ENCODE data around the gene GPR35.
"Not testable (repeated sequence)": the region's sequence is repeated elsewhere in the genome, so short reads cannot be mapped to it uniquely, and the experiment has no call there.

The GPR35 gene

GRCh38 chr2:240642061-240642805 is 17.0 kb downstream of the GPR35 start:
- DNase-seq = no peak

- no peak for DNase-seq
Measured at GRCh38 chr2:240642806-240643092, 17.5 kb downstream of the GPR35 start.

DNA sequence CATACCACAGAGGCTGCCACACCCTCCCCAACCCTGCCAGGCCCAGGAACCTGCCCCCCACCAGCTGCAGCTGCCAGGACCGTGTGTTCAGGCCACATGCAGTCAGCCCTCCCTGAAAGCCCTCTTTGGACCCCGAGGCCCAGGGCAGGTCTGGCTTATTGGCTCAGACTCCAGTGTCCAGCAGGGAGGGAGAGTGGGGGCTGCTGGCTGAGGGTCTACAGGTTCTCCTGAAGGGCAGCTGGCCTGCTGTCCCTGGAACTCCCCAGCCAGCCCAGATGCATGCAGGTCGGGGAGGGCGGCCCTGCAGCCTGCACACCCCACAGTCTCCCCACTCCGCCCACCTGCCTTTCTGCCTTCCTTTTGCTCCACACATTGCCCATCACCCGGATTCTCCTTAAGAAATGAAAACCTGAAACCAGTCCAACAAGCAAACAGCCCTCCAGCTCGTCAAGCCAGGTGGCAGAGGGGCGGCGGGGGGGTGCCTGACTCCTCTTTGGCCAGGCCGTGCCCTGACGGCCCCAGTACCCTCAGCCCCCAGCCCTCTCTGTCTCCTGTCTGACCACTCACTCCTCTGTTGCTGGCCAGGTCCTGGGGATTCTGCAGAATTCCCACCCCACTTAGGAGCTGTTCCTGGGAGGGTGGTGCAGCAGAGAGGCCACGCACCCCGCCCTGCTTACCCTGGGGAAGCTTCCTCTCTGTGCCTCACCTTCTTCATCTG is 18.0 kb downstream of the GPR35 start:
- DNase-seq = no peak

DNA sequence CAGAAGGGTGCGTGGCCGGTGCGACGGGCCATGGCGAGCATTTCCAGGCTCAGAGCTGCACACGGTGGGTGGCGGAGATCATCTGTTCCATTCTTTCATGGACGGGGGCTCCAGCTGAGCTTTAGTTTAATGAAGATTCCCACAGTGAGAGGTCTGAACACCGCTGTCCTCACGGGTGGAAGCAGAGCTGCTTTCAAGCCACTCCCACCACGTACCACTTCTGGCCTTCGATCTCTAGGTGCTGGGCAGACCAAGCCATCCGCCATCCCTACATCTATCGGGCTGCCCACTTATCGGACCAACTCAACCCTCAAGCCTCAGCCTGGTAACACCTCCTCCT is 18.5 kb downstream of the GPR35 start:
- DNase-seq = no peak

DNA sequence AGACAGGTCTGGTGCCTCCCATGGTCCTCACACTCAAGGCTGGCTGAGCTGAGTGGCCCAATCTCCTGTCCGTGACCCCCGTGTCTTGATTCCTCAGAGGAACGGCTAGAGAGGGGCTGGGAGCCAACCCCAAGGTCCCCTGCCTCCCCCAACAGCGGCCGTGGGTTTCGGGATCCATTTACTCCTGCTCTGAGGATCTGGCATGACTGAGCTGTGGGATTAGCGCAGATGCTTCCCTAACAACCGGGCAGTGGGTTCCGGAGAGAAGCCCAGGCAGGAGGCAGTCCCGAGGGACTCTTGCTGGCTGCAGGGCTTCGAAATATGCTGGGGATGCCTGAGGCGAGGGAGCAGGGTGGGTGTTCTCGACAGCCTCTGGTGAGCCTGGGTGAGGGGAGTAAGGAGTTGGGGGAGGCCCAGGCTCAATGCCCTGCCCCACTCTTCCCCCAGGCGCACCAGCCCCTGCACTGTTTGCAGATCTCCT is 18.9 kb downstream of the GPR35 start:
- DNase-seq = no peak

DNA sequence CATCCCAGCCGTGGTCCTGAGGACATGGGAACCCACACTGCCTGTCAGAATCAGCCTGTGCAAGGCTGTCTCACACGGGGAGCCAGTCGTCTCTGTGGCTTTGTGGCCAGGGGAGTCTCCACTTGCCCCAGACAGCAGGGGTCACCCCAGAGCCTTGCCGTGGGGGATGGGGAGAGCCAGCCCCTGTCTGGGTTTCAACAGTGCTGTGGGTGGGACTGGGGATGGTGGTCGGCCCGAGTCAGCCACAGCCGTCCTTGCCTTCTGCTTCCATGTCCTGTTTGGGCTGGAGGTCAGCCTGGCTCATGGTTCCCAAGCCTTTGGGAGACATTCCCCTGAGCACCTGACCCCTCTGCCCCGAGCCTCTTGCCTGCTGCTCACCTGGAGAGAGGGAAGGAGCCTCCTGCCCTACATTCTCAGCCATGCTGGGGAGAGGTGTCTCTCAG is 19.6 kb downstream of the GPR35 start:
- no peak for DNase-seq

DNA sequence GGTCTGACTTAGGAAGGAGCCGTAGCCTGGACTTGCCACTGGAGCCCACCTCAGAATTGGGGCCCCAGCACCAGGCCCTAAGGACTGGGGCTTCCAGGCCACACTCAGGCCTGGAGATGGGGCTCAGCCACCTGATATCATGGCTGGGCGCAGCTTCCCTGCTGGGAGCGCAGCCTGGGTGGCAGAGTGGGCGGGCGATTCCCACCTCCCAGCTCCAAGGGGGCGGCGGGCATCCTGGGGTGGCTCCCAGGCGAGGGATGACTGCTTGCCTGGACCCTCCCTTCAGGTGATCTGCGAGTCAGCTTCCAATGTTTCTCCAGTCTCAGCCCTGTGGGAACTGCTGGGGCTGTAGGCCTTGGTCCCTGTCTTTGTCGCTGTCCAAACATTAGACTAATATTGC is 20.1 kb downstream of the GPR35 start:
- no peak for DNase-seq

- DNase-seq = no peak
Measured at GRCh38 chr2:240645801-240646175, 20.5 kb downstream of the GPR35 start.

DNA sequence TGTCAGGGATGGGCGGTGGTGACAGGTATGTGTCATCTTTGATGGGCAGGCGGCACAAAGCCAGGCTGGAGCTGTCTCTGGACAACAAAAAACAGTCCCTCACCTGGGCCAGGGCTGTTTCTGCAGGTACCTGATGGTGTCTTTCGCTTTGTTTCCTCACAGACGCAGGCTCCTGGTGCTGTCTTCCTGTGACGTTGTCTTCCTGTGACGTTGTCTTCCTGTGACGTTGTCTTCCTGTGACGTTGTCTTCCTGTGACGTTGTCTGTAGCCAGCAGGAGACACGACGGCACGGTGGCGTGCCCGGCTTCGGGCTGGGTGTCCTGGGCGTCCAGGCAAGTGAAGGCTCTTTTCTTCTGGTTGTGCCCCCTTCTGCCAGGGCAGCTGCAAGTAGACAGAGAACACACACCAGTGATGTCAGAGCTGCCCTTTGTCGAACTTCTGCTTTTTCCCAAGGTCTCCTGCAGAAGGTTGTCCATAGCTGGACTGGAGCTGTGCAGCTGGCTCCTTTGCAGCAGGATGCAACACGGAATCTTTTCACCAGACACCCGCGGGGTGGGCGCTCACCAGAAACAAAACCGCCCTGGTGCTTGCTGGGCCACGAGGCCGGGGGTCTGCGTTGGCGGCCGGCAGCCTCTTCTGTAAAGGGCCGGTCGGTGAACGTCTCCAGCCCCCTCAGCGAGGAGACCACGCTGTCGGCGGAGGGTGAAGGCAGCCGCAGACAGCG is 21.1 kb downstream of the GPR35 start:
- no peak for DNase-seq

GRCh38 chr2:240646900-240647502 is 21.7 kb downstream of the GPR35 start:
- no peak for DNase-seq

DNA sequence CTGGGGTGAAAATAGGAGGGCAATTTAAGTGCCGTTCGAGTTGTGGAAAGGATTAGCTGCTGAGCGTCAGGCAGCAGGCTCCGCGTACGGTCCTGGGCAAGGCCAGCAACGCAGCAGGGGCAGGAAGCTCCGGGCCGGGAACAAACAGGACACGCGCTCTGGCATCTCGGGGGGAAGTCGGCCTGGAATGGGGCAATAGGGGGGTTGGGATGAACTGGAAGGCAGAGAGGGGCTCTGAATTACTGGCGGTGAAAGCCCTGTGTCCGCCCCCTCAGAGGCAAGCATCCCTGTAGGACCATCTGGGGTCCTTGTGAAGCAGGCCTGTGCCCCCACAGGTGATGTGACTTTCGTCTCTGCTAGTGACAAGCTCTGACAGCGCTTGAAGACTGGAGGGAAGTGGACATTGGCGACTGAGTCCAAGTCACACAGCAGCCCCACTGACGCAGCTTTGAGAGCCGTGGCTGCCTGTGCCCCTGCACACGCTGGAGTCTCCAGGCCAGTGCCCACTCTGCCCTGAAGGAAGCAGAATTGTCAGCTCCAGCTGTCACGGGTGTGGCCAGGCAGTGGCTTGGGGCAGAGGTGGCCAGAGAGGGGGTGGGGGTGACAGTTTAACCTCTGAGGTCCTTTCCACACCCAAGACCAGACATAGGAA is 22.3 kb downstream of the GPR35 start:
- DNase-seq = no peak

GRCh38 chr2:240648155-240648649 is 22.9 kb downstream of the GPR35 start:
- DNase-seq = no peak

DNA sequence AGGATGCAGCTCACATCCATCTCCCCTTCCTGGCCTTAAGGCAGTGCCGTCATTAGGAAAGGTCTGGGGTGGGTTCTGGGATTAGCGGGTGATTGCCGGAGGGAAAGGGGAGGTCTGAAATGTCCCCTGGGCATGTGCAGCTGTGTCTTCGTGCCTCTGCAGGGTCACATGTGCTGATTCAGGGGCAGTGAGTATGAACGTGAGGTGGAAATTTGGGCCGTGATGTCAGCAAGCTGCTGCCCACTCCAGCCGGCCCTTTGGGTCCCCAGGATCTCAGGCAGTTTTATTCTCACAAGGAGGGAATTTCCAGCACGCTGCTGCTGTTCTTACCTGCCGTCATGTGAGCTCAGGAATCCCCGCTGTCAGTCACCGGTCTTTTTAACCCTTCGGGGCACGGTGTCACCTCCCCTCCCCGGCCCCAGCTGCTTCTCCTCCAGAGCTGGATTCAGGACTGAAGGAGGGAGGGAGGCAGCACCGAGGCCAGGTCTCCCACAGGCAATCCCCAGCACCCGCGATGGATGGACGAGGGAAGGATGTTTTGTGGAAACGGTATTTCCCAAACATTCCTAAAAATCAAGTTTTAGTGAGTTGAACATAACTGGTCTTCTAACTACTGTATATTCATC is 23.5 kb downstream of the GPR35 start:
- no peak for DNase-seq

DNA sequence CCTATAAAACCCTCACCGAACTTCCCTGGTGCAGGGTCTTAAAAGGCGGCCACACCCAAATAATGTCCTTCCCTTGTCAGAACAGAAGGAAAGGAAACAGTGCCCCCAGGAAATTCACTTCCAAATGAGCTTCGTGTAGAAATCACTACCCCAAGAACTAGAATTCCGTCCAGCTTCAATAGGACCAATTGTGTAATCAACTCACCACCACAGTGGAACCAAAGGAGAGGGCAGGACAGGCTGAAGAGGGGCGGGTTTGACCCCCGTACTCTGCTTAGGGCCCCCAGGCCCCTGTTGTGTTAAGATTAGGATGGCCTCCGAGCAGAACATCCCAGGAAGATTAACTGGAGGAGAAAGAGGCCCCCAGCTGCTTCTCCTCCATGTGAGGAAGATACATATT is 24.1 kb downstream of the GPR35 start:
- no peak for DNase-seq

- DNase-seq = no peak
Measured at GRCh38 chr2:240650254-240650965, 25.1 kb downstream of the GPR35 start.

DNA sequence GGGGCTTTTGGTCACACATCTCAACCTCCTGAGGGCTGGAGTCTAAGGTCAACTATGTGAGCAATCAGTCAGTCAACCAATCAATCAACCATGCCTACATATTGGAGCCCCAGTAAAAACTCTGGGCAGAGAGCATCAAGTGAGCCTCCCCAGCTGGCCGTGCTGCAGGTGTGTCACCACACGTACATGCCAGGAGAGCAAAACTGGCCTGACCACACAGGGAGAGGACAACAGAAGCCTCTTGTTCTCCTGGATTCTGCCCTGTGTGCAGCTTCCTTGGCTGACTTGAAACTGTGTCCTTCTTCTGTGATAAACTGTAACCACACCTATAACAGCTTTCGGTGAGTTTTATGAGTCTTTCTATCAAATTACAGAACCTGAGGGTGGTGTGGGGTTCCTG is 25.9 kb downstream of the GPR35 start:
- no peak for DNase-seq

- DNase-seq = no peak
Measured at GRCh38 chr2:240655931-240656886, 30.9 kb downstream of the GPR35 start.

DNA sequence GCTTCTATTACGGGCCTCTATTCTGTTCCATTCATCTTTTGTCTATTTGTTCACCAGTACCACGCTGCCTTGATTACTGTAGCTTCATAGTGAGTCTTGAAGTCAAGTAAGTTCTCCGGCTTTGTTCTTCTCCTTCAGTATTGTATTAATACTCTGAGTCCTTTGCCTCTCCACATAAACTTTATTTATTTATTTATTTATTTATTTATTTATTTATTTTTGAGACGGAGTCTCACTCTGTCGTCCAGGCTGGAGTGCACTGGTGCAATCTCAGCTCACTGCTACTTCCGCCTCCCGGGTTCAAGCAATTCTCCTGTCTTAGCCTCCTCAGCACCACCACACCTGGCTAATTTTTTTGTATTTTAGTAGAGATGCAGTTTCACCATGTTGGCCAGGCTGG is 34.6 kb downstream of the GPR35 start:
- not testable (repeated sequence) for DNase-seq

GRCh38 chr2:240662681-240663080 is 37.4 kb downstream of the GPR35 start:
- DNase-seq = no peak

DNA sequence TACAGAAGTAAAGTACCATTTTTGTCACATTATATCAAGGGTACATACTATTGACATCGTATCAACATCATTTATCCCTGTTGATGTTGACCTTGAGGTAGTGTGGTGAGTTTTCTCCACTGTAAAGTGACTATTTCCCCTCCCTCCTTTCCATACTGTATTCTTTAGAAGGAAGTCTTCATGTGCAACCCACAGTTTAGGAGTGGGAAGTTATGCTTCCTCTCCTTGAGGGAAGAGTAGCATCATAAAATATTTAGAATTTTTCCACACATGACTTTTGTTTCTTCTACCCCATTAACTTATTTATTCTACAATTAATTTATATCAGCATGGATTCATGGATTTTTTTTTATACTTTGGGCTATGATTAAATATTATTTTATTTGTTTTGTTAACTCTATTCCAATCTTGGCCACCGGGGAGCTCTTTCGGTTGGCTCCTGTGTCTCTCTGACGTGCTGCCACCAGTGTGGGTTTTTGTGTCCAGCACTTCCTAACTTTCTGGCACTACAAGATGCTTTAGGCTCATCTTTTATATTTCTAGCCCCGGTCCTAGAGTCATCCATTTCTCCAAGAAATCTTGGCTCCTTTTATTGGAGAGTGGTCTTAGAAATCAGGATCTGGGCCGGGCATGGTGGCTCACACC is 38.4 kb downstream of the GPR35 start:
- DNase-seq = no peak

All from hematopoietic multipotent progenitor cell treated with erythropoietin and hydrocortisone succinate and interleukin-3 and kit ligand, for 8 days (in vitro differentiated cells).